T-helper 22 cell (primary cell): ENCODE measurements around the gene FRMD4A.

Source experiments
- DNase-seq: peaks from one replicate; pipeline ENCODE4 v3.0.0-alpha.2; 2020; ENCODE audit warnings: low read depth

Gene FRMD4A

GRCh38 chr10:14330388-14331061 is at the start of gene FRMD4A:
Gene FRMD4A, minus strand, starts transcription at chr10:14330924.
- DNase-seq, result no peak

- DNase-seq, result no peak
Observed at GRCh38 chr10:14379556-14380280, 49.0 kb upstream of the FRMD4A start.

GRCh38 chr10:14378387-14378960 is 47.8 kb upstream of the FRMD4A start:
- DNase-seq, result no peak

GRCh38 chr10:14377591-14378175 is 47.0 kb upstream of the FRMD4A start:
- no peak for DNase-seq

- DNase-seq, result no peak
Observed at GRCh38 chr10:14374745-14375445, 44.2 kb upstream of the FRMD4A start.

GRCh38 chr10:14372606-14373005 is 41.9 kb upstream of the FRMD4A start:
- DNase-seq, result no peak

GRCh38 chr10:14371581-14371980 is 40.9 kb upstream of the FRMD4A start:
- no peak for DNase-seq

GRCh38 chr10:14370894-14371293 is 40.2 kb upstream of the FRMD4A start:
- no peak for DNase-seq

- no peak for DNase-seq
Observed at GRCh38 chr10:14369906-14370305, 39.2 kb upstream of the FRMD4A start.

- no peak for DNase-seq
Observed at GRCh38 chr10:14366760-14367159, 36.0 kb upstream of the FRMD4A start.

GRCh38 chr10:14365266-14365665 is 34.5 kb upstream of the FRMD4A start:
- DNase-seq, result no peak

- DNase-seq, result no peak
Observed at GRCh38 chr10:14362104-14362503, 31.4 kb upstream of the FRMD4A start.

GRCh38 chr10:14360961-14361360 is 30.2 kb upstream of the FRMD4A start:
- DNase-seq, result no peak

- DNase-seq, result no peak
Observed at GRCh38 chr10:14360515-14360914, 29.8 kb upstream of the FRMD4A start.

GRCh38 chr10:14358886-14359573 is 28.3 kb upstream of the FRMD4A start:
- DNase-seq, result no peak

- DNase-seq, result no peak
Observed at GRCh38 chr10:14356921-14357320, 26.2 kb upstream of the FRMD4A start.

- DNase-seq, result no peak
Observed at GRCh38 chr10:14355750-14356149, 25.0 kb upstream of the FRMD4A start.

GRCh38 chr10:14353291-14353913 is 22.7 kb upstream of the FRMD4A start:
- no peak for DNase-seq

GRCh38 chr10:14350006-14350405 is 19.3 kb upstream of the FRMD4A start:
- no peak for DNase-seq

- DNase-seq, result no peak
Observed at GRCh38 chr10:14349081-14349480, 18.4 kb upstream of the FRMD4A start.

GRCh38 chr10:14345262-14345661 is 14.5 kb upstream of the FRMD4A start:
- no peak for DNase-seq
